ENCODE results near the gene P2RY8. TPM values are rescaled to one million over a fixed set of nuclear protein-coding genes. Genes with fewer than 3 reads are reported as not detected.

The P2RY8 gene
- total RNA-seq, 1 experiment from 2014 or later, result 0.44 TPM

GRCh38 chrX:1464971-1465285 is 72.1 kb downstream of the P2RY8 start:
- no TSS peak for BruUV-seq (replicated peaks)
- ATAC-seq (no peak), DNase-seq (ENCODE audit: low read depth, low spot score) (no peak)
- no peaks in the 10 kb centered on the region for H3K9me2 ChIP-seq (ENCODE audit: insufficient read depth)
- H2AFZ ChIP-seq (ENCODE audit: low read depth, low read length, poor library complexity, severe bottlenecking), result no peak overlapping the region
- H4K20me1 ChIP-seq (ENCODE audit: insufficient read depth), result no peaks in the 10 kb centered on the region
- H3K27me3 ChIP-seq (ENCODE audit: insufficient read depth, low read length), result no peaks in the 10 kb centered on the region
- intact Hi-C loops (cut with micrococcal nuclease), result no loop called here
- no peak for TF ChIP-seq CEBPB (IDR thresholded peaks at IDR 0.05; ENCODE audit: low read depth)
- no peak overlapping the region for H3K27ac ChIP-seq (ENCODE audit: low read depth, low read length)
- ChIA-PET CTCF (no interaction called here), RAD21 (ENCODE audit: low non-redundant PET in 1 of 2, low total read pairs in 2 of 2, uncharacterized antibody in 2 of 2, unreplicated experiment in 2 of 2) (no interaction called here), POLR2A (no interaction called here)
- H3K79me2 ChIP-seq (ENCODE audit: insufficient read depth, low read length), result no peaks in the 10 kb centered on the region
- no peak overlapping the region for H3K9ac ChIP-seq (ENCODE audit: low read length)
- H3K9me3 ChIP-seq (ENCODE audit: control insufficient read depth in 1 of 2, insufficient read depth in 1 of 2, low read depth in 1 of 2, low read length in 2 of 2), result no peaks in the 10 kb centered on the region
- no peak overlapping the region for H3K4me3 ChIP-seq (replicated peaks in 1 of 2; ENCODE audit: low read depth in 1 of 2, low read length in 2 of 2)
- H3K4me1 ChIP-seq (ENCODE audit: control insufficient read depth in 1 of 2, insufficient read depth in 2 of 2, low read length in 2 of 2), result peaks cover 0 to 7% of the 10 kb centered on the region in 2 experiments; a peak in 3 of 4 replicates
- no peak overlapping the region for H3K4me2 ChIP-seq (ENCODE audit: low read length)
- H3K36me3 ChIP-seq (ENCODE audit: control insufficient read depth in 1 of 2, insufficient read depth in 2 of 2, low read length in 2 of 2), result no peaks in the 10 kb centered on the region

- Histone ChIP-seq H3K79me2 (ENCODE audit: insufficient read depth, low read length) (no peaks in the 10 kb centered on the region), H3K27ac (ENCODE audit: low read depth, low read length) (no peak overlapping the region), H3K9me3 (ENCODE audit: control insufficient read depth in 1 of 2, insufficient read depth in 1 of 2, low read depth in 1 of 2, low read length in 2 of 2) (no peaks in the 10 kb centered on the region), H3K36me3 (ENCODE audit: control insufficient read depth in 1 of 2, insufficient read depth in 2 of 2, low read length in 2 of 2) (no peaks in the 10 kb centered on the region), H3K4me1 (ENCODE audit: control insufficient read depth in 1 of 2, insufficient read depth in 2 of 2, low read length in 2 of 2) (peaks cover 0 to 7% of the 10 kb centered on the region in 2 experiments; a peak in 3 of 4 replicates), H3K4me2 (ENCODE audit: low read length) (no peak overlapping the region), H3K27me3 (ENCODE audit: insufficient read depth, low read length) (no peaks in the 10 kb centered on the region), H3K9me2 (ENCODE audit: insufficient read depth) (no peaks in the 10 kb centered on the region), H4K20me1 (ENCODE audit: insufficient read depth) (no peaks in the 10 kb centered on the region), H2AFZ (ENCODE audit: low read depth, low read length, poor library complexity, severe bottlenecking) (no peak overlapping the region), H3K9ac (ENCODE audit: low read length) (no peak overlapping the region), H3K4me3 (replicated peaks in 1 of 2; ENCODE audit: low read depth in 1 of 2, low read length in 2 of 2) (no peak overlapping the region)
- POLR2A ChIA-PET, result no interaction called here
- ATAC-seq, result no peak
- RAD21 ChIA-PET (ENCODE audit: low non-redundant PET in 1 of 2, low total read pairs in 2 of 2, uncharacterized antibody in 2 of 2, unreplicated experiment in 2 of 2), result no interaction called here
- DNase-seq (ENCODE audit: low read depth, low spot score), result no peak
- BruUV-seq (replicated peaks), result no TSS peak
- CTCF ChIA-PET, result no interaction called here
- intact Hi-C loops (cut with micrococcal nuclease), result no loop called here
- TF ChIP-seq CTCF (IDR thresholded peaks at IDR 0.05 in 2 of 3, conservative IDR thresholded peaks at IDR 0.05 in 1 of 3; ENCODE audit: borderline replicate concordance in 1 of 3, insufficient read depth in 1 of 3, low read depth in 2 of 3, low read length in 2 of 3) (no peak), ELF1 (IDR thresholded peaks at IDR 0.05; ENCODE audit: borderline replicate concordance, low read depth) (no peak), TCF7L2 (IDR thresholded peaks at IDR 0.05; ENCODE audit: borderline replicate concordance, extremely low read depth, insufficient read depth, insufficient read length) (no peak), ZFX (IDR thresholded peaks at IDR 0.05) (no peak), MAX (IDR thresholded peaks at IDR 0.05) (no peak), RAD21 (IDR thresholded peaks at IDR 0.05; ENCODE audit: low read depth) (no peak), CEBPB (IDR thresholded peaks at IDR 0.05; ENCODE audit: low read depth) (no peak), REST (IDR thresholded peaks at IDR 0.05; ENCODE audit: low read depth) (no peak), POLR2AphosphoS5 (IDR thresholded peaks at IDR 0.05; ENCODE audit: low read depth, low read length) (no peak), SP1 (IDR thresholded peaks at IDR 0.05; ENCODE audit: low read depth) (no peak), ATF3 (IDR thresholded peaks at IDR 0.05) (no peak), EZH2phosphoT487 (IDR thresholded peaks at IDR 0.05; ENCODE audit: borderline replicate concordance) (no peak), SRF (IDR thresholded peaks at IDR 0.05; ENCODE audit: low read depth) (no peak), EZH2 (IDR thresholded peaks at IDR 0.05) (no peak), JUND (IDR thresholded peaks at IDR 0.05) (no peak)
These were observed 72.7 kb downstream of the P2RY8 start for GRCh38 chrX:1464041-1464970.

Measured in HCT116 (cell line).